Dermis blood vessel endothelial cell (primary cell): ENCODE data around the gene LMNA. TPM values are rescaled to one million over a fixed set of nuclear protein-coding genes. Genes with fewer than 3 reads are reported as not detected.
"Not testable (repeated sequence)": the region's sequence is repeated elsewhere in the genome, so short reads cannot be mapped to it uniquely, and the experiment has no call there.

Source experiments
- DNase-seq: peaks from one replicate; pipeline ENCODE4 v3.0.0; 2010
- total RNA-seq: library from RNA; depleted of rRNA; stranded (reverse); fragments of >200 nt; gene quantifications from 2 replicates; pipeline ENCODE4 v1.2.3, GENCODE V29; 2014

Gene LMNA
- total RNA-seq, 1 donor from 2014 or later = 502 TPM

- peak; percentile 71 for DNase-seq
Measured at GRCh38 chr1:156104861-156105832, 9.4 kb upstream of the LMNA start.

- DNase-seq = no peak
Measured at GRCh38 chr1:156106624-156107488, 7.7 kb upstream of the LMNA start.

GRCh38 chr1:156108057-156108456 lies 6.5 kb upstream of the LMNA start:
- DNase-seq = no peak

- no peak for DNase-seq
Measured at GRCh38 chr1:156108664-156109241, 5.8 kb upstream of the LMNA start.

- no peak for DNase-seq
Measured at GRCh38 chr1:156110252-156110651, 4.3 kb upstream of the LMNA start.

GRCh38 chr1:156111355-156111962 lies 3.1 kb upstream of the LMNA start:
- no peak for DNase-seq

- no peak for DNase-seq
Measured at GRCh38 chr1:156112276-156113137, 2.0 kb upstream of the LMNA start.

GRCh38 chr1:156113282-156113950 lies 1.1 kb upstream of the LMNA start:
- no peak for DNase-seq

GRCh38 chr1:156114919-156115513 lies 505 bp downstream of the LMNA start:
- peak; percentile 43 for DNase-seq

GRCh38 chr1:156115514-156116374 lies 1.2 kb downstream of the LMNA start:
- DNase-seq = peak; percentile 69

- not testable (repeated sequence) for DNase-seq
Measured at GRCh38 chr1:156116731-156117130, 2.2 kb downstream of the LMNA start.

GRCh38 chr1:156117414-156118176 lies 3.1 kb downstream of the LMNA start:
- no peak for DNase-seq

- peak; percentile 44 for DNase-seq
Measured at GRCh38 chr1:156118177-156118868, 3.8 kb downstream of the LMNA start.

GRCh38 chr1:156119503-156120209 lies 5.1 kb downstream of the LMNA start:
- DNase-seq = peak; percentile 67

- DNase-seq = no peak
Measured at GRCh38 chr1:156120318-156120717, 5.8 kb downstream of the LMNA start.

GRCh38 chr1:156121005-156121404 lies 6.5 kb downstream of the LMNA start:
- DNase-seq = not testable (repeated sequence)

GRCh38 chr1:156121457-156121856 lies 6.9 kb downstream of the LMNA start:
- DNase-seq = no peak
